ENCODE data around the gene IDH3G. TPM values are rescaled to one million over a fixed set of nuclear protein-coding genes. Genes with fewer than 3 reads are reported as not detected.

IDH3G gene
- total RNA-seq, 1 donor from 2014 or later = 17.1 TPM

DNA sequence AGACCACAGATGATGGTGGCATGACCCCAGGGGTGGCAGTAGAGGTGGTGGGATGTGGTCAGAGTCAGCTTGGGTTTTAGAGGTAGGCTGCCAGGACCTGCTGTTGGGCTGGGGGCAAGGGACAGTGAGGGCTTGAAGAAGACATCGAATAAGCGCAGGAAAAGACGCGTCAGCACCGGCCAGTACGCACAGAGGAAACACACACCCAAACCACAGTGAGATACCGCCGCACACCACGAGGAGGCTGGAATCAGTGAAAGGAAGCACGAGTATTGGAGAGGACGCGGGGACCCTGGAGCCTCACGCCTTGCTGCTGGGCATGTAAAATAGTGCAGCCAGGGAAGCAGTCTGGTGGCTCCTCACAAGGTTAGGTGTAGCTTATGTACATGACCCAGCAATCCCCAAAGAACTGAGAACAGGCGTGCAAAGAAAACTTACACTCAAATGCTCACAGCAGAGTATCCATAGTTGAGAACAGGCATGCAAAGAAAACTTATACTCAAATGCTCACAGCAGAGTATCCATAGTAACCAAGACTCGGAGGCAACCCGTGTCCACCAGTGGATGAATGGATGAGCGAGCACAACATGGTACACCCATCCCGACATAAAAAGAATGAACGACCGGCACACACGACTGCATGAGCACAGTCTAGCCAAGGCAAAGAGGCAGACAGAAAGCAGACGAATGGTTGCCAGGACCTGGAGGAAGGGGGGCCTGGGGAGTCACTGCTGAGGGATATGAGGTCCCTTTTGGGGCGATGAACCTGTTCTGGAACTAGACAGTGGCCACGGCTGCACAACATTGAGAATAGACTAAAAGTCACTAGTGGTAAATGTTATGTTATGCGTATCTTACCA, 22.9 kb upstream of the IDH3G start:
- DNase-seq (ENCODE audit: low spot score) = no peak

DNA sequence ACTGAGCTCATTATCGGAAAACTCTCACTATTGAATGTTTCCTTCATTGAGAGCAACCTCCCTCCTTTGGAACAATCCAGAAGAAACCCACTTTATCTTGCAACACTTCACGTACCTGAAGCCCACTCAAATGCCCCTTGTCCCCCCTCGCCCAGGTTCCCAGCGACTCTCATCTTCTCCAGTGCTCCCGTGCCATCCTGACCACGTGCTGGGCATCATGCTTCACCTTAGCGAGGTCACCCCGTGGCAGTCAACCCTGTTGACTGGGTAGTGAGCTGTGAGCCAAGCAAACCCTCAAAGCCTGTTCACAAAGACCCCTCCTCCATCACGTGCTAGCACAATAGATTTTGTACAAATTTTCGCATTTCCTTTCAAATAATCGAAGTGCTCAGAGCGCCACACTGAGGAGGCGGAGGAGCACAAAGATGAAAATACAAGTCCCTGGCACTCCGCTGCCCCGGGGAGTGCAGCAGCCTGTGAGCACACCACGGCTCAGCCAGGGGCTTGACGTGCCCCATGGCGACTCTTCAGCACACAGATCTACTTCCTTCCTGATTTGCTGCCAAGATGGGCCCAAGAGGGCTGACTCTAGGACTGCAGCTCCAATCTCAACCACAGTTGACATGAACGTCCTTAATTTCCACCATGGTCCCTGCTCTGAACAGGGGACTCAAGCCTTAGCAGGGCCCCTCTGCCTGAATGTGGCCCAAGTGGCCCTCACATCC, 20.6 kb upstream of the IDH3G start:
- DNase-seq (ENCODE audit: low spot score) = no peak

DNA sequence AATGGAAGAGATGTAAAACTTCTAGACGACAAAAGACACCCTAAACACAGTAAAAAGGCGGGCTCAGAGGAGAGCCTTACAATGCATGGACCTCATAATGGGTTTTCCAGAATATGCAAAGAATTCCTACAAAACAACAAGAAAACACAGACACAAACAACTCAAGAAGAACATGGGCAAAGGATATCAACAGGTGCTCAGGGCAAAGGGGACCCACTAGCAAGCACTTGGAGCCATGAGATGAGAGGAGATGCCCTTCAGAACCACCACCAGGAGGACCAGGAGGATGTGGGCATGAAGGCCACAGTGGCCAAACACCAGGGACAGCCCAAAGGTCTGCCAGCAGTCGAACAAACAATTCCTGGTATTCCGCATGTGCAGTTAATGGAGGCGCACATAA, 19.0 kb upstream of the IDH3G start:
- DNase-seq (ENCODE audit: low spot score) = no peak

DNA sequence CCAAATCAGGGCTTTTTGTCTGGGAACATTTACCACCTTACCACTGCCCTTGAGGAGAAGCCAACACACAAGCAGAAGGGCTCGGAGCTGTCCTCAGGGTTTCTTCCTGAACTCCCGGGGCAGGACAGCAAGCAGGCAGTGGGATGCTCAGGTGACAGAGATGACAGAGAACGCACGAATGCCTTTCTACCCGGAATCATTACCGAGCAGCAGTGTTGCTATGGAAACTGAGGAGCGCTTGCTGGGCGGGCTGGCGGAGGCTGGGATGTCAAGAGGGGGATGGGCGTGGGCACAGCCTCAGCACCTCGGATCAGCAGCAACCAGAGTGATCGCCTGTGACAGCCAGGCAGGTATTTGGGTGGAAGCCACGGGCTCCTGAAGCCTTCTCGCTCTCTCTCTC, 18.0 kb upstream of the IDH3G start:
- DNase-seq (ENCODE audit: low spot score) = no peak

DNA sequence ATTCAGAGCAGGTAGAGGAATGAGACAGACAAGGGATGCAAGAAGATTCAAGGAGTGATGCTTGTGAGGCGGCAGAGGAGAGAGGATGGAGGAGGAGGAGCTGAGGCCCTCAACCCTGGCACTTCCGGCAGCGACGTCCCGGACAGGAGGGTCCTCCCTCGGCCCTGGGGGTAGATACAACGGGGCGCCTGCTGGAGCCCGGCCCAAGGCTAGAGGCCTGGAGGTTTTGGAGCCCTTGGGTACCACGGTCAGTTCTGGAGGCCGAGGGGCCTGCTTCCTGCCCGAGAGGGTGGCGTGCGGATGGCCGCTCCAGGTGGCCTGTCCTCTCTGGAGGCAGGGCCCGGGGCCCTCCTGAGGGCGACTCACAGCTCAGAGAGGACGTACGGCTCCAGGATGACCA, 13.8 kb upstream of the IDH3G start:
- DNase-seq (ENCODE audit: low spot score) = no peak

DNA sequence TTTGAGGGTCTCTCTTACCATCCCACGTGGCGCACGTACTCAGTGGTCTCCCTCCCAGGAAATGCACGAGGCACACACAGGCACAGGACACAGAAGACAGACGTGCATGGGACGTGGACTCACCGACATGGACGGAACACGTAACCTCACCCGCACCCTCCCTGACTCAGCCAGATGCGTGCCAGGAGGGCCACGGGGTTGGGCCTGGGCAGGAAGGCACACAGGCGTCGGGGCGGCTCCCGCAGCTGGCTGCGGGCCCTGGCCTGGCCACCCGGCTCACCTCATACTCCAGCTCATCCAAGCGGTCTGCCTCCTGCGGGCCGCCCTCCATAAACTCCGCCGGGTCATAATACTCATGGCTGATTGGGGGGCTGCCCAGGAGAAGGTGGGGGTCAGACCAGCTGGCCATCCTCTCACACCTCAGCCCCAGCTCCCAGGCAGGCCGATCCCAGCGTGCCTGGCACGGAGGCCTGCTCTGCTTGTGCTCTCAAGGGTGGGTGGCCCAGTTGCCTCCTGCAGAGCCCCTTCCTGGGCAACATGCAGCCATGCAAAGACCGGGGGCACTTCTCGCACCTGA, 12.9 kb upstream of the IDH3G start:
- DNase-seq (ENCODE audit: low spot score) = no peak

DNA sequence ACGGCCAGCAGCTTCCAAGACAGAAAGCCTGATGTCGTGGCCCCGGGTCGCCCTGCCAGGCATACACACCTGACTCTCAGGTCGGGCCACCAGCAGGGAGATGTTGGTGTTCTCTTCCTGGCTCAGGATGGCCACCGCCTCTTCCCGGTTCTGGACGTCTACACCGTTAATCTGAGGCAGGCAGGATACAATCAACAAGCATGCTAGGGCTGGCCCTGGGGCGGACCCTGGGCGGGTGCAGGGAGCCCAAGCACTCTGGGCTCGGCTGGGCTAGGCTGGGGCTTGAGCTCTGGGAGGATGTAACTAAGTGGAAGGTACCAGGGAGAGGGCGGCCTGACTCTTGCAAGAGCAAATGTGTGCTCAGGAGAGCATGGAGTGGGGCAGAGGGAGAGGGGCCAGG, 11.3 kb upstream of the IDH3G start:
- no peak for DNase-seq (ENCODE audit: low spot score)

DNA sequence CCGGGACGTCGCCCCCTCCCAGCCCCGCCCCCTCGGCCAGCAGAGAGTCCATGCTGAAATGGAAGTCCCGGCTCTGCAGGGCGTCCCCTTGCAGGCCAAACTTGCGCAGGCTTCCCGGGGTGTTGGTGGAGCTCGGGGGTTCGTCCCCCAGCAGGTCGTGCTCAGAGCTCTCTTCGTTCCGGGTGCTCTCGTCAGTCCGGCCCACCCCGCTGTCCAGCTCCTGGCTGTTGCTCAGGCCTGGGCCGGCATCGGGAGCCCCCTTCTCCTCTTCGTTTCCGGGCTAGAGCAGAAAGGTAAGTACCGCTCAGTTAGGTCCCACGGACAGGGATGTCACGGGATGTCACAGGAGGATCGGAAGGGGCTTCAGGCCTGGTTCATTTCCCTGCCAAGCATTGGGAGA, 10.4 kb upstream of the IDH3G start:
- no peak for DNase-seq (ENCODE audit: low spot score)

DNA sequence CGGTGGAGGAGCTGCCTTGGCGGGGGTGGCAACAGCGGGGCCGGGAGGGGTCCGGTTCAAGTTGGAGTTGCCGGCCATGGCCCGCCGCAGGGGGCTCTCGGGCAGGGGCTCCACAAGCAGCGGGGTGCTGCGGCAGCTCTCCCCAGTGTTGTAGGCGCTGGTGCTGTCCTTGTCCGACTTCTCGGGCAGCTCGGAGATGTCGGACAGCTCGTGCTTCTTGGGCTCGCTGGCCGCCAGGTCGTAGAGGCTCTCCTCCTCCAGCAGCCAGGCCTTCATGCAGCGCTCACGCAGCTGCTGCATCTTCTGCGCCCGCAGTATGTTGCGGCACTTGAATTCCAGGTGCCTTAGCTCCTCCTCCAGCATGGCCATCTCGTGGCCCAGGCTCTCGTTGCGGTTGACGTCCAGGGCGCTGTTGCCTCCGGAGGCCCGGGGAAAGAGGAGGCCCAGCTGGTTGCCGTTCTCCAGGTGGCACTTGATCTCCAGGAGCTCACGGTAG, 10.0 kb upstream of the IDH3G start:
- DNase-seq (ENCODE audit: low spot score) = no peak

DNA sequence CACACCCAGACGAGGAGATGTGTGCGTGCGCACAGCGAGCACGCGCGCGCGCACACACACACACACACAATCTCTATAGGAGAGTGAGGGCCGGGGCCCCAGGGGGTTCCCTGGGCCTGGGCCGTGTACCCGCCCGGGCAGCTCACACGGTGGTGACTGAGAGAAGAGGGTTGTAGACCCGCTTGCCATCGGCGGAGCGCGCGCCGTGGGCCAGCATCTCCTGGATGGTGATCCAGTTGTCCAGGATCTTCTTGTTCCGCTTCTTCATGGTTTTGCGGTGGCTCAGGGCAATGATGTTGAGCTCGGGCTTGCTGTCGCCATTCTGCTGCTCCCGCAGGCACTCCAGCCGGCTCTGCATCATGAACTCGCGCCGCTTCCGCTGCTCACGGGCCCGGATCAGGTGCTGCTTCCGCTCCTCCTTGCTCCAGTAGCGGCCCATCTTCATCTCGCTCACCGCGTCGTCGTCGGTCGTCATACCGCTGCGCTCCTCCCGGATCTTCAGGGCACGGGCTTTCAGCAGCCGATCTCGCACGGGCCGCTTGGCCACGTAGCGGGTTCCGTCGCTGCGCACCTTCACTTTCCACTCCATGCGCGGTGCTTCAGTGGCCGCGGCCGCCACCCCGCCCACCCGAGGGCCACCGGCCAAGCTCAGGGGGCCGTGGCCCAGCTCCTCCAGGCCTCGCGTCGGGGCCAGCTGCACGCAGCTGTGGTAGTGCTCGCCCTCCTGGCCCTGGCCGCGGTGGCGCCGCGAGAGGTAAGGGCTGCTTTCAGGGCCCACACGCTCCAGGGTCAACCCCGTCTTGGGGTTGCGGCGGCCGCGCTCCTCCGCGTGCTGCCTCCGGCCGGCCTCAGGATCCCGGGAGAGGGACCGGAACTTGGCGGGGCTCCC, 9.3 kb upstream of the IDH3G start:
- no peak for DNase-seq (ENCODE audit: low spot score)

DNA sequence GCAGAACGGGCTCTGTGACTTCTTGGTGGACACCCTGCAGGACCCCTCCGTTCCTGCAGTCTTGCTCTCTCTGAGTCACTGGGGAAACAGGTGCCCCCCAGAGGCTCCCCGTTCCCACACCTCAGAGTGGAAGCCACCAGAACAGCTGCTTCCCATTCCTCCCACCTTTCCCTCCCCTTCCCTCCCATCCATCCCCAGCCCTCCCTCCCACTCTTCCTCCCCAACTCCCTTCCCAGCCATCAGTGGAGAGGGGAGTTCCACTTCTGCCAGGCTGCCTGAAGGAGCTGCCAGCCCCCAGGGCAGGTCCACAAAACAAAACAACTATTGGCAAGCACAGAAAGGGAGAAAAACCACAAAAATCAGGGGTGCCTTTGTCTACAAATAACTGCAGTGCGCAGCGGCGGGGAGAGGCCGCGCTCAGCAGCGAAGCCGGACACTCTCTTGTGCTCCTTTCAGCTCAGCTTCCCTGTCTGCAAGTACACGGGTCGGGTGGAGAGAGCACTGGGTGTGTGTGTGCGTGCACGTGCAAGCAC, 8.4 kb upstream of the IDH3G start:
- DNase-seq (ENCODE audit: low spot score) = no peak

DNA sequence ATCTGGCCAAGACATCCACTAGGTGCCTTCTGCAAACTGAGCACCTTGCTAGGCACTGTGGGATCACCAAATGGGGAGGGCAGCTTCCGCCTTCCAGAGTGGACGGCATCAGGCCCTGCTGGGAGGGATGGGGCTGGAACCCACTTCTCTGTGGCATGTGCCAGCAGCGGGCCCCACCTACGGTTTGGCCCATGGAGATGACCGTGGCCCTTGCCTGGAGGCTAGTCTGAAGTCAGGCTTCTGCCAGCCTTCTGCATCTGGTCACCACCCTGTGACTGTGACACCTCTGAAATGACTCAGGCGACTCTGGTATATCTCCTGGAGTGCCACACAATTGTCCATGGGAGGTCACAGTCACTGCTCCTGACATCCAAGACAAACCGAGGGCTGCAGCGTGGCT, 7.5 kb upstream of the IDH3G start:
- no peak for DNase-seq (ENCODE audit: low spot score)

DNA sequence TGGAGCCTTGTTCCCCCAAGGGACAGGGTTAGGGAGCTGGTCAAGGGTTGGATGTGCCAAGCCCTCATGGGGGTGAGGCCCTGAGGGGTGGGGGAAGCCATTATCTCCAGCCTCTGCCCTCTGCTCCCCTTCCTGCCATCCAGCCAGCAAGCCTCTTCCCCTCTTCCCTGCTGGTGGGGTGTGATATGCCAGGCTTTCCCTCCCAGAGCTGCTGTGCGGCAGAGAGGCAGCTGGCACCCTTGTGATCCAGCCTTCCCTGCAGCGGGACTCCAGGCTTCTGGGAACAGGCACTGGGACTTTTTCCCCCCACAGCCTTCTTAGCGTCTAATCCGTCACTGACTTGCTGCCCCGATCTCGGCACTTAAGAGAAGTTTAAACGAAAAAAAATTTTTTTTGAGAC, 6.6 kb upstream of the IDH3G start:
- no peak for DNase-seq (ENCODE audit: low spot score)

DNA sequence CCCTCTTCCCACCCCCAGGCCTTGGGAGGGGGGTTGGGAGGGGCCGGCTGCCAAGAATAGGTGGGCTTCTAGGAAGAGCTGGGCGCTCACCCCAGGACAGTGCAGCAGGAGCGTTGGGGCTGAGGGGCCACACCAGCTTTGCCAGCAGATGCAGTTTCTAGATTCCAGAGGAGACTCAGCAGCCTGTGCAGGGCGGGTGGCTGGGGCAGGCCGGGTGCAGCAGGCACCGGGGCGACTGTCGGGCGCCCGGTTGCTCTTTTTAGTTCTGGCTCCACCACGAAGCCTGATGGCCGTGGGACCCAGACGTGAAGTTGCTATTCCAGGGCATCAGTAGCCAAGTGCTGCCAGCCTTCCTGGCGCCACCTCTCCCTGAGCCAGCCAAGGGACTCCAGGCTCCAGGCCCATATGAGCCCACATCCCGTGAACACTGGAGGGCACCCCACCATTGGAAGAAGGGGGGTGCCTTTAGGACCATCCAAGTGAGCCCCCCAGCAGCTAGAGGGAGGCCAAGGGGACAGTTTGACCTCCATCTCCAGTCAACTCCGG, 6.1 kb upstream of the IDH3G start:
- DNase-seq (ENCODE audit: low spot score) = no peak

DNA sequence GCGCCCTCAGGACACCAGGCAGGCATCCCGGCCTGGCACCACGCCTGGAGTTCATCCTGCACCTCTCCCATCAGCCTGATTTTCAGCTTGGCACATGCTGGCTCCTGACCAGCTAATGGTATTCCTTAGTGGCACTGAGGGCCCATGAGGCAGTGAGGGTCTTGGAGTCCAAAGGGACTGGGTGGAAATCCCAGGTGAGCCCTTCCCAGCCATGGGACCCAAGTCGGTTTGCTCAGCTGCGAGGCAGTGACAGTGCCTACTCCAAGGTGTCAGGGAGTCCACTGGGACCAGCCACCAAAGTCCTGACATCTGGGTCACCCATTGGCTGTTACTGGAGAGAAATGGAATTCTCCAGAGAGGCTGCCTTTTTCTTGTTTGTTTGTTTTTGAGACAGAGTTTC, 5.2 kb upstream of the IDH3G start:
- no peak for DNase-seq (ENCODE audit: low spot score)

DNA sequence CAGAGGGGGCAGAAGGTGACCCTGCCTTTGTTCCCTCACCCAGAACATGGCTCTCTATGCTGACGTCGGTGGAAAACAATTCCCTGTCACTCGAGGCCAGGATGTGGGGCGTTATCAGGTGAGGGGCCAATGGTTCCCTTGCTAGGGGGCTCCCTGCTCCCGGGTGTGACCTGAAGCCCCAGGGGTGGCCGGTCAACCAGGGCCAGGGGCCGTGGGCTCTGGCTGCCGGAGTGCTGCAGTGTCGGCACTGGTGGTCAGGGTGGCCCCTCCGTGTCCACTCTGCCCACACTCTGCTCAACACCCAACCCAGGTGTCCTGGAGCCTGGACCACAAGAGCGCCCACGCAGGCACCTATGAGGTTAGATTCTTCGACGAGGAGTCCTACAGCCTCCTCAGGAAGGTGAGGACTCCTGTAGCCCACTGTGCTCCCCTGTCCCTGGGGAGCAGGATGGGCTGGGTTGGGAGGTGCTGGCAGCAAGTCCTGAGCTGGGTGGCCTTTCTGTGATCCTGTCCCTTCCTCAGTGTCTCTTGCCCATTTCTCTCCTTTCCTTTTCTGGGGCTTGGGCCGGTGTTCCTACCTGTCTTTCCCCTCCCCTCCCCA, 3.3 kb upstream of the IDH3G start:
- no peak for DNase-seq (ENCODE audit: low spot score)

DNA sequence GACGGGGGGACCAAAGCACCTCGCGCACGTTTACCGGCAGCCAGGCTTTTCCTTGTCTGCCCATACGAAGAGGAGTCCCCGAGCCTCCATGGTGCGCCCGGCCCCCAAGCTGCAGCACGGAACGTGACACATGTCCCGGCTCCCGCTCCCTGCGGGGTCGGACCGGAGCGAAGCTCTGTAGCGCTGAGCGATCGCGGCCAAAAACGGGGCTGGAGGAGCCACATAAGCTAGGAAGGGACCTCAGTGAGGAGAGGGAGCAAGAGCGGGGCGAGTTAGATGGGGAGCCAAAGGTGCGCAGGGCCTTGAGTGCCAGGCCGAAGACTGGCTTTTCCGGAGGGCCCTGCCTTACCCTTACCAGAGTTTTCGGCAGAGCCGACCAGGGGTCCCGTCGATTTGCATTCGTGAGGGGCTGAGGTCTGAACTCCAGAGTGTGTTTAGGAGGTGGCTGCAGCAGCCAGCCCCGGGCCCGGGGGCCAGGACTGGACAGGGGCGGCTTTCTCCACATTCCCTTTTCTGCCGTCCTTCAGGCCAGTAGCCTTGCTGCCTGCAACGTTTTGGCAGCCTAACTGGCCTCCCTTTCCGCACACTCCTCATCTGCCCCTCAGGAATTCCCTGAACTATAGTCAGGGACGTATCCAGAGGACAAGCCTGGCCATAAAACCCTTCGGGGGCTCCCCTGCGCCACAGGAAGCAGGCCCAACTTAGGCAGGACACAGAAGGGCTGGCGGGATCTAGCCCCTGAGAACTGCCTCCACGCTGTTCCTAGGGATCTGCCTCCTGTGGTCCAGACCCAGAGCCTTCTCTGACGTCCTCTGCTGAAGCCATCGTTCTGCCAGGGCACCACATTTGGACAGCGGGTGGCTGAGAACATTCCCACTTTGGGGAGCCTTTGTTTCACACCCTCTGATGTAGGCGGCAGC, 982 bp upstream of the IDH3G start:
- DNase-seq (ENCODE audit: low spot score) = no peak

DNA sequence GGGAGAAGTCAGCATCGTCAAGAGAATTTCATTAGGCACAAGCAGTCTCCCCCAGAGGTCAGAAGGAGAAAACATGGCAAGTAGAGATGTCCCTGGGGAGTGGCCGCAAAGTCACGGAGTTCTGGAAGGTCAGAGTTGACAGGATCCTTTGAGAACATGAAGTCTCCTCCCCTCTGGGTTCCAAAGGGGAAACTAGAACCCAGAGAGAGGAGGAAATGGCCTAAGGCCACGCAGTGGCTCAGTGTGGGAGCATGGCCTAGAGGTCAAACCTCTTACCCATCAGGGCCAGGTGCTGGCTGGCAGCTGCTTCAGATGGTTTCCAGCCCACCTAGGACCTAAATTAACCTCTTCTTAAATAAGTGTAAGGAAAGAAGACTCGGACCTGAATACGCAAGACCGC, 884 bp downstream of the IDH3G start:
- no peak for DNase-seq (ENCODE audit: low spot score)

DNA sequence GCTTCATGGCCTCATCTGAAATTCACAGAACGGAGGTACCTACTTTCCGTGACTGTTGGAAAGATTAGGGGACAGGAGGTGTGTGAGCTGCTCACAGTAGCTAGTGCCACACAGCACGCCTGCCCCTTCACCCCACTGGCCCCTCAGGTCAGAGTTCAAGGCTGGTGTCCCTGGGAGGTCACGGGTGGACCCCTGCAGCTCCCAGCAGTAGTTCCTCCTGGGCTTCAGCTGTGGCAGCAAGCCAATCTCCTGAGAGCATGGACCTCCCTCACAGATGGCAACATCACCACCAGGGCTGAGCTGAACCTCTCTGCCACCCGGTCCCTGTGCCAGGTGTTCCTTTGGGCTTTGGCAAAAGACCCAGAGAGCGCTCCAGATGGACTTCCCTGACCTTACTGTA, 1.8 kb downstream of the IDH3G start:
- DNase-seq (ENCODE audit: low spot score) = no peak
